CD4-positive, CD25-positive, alpha-beta regulatory T cell (primary cell): ENCODE measurements around the gene ADGRG1. TPM values are rescaled to one million over a fixed set of nuclear protein-coding genes. Genes with fewer than 3 reads are reported as not detected.

Source experiments
- ATAC-seq, 2 donors: fragments of 150-1000 bp; cut with Tn5 transposase; one replicate each; pipeline ENCODE4 v1.10.0; 2021; ENCODE audit warnings: low read depth in 2 of 2, moderate number of reproducible peaks in 2 of 2, moderate library complexity in 1 of 2
- DNase-seq, 3 donors: peaks; one replicate each; pipeline versions ENCODE4 v3.0.0 to v3.0.0-alpha.2; 2012 to 2022; ENCODE audit warnings: mixed read lengths in 1 of 3
- H3K27ac ChIP-seq: one replicate; pipeline ENCODE4 v1.7.0; 2013; ENCODE audit warnings: mild to moderate bottlenecking, low read length; ENCODE audit not compliant: insufficient read depth, poor library complexity, severe bottlenecking
- H3K27me3 ChIP-seq: one replicate; pipeline ENCODE4 v1.7.0; 2013; ENCODE audit warnings: low read length; ENCODE audit not compliant: control insufficient read depth, insufficient read depth
- H3K36me3 ChIP-seq: one replicate; pipeline ENCODE4 v1.7.0; 2013; ENCODE audit warnings: mild to moderate bottlenecking, low read length, moderate library complexity; ENCODE audit not compliant: control insufficient read depth, insufficient read depth
- H3K4me1 ChIP-seq: 2 replicates; pipeline ENCODE4 v1.7.0; 2013; ENCODE audit warnings: mild to moderate bottlenecking, low read length; ENCODE audit not compliant: insufficient read depth, control insufficient read depth, poor library complexity, severe bottlenecking
- H3K4me3 ChIP-seq: one replicate; pipeline ENCODE4 v1.7.0; 2013; ENCODE audit warnings: low read depth, mild to moderate bottlenecking, low read length, moderate library complexity
- H3K9me3 ChIP-seq, 2 experiments: 1 replicate in 1 of 2; 2 replicates in 1 of 2; pipeline ENCODE4 v1.7.0; 2013; ENCODE audit warnings: low read length in 2 of 2, mild to moderate bottlenecking in 1 of 2, moderate library complexity in 1 of 2; ENCODE audit not compliant: control insufficient read depth in 2 of 2
- H3K27ac Mint-ChIP-seq, 3 donors: one replicate each; pipeline ENCODE4 v1.8.0; 2020 to 2022; ENCODE audit warnings: mild to moderate bottlenecking in 3 of 3, mixed read lengths in 3 of 3, moderate library complexity in 2 of 3
- H3K27me3 Mint-ChIP-seq: one replicate; pipeline ENCODE4 v1.8.0; 2022; ENCODE audit warnings: mild to moderate bottlenecking, mixed read lengths
- H3K36me3 Mint-ChIP-seq: one replicate; pipeline ENCODE4 v1.8.0; 2020; ENCODE audit warnings: mixed read lengths
- H3K4me1 Mint-ChIP-seq, 4 donors: one replicate each; pipeline ENCODE4 v1.8.0; 2020 to 2022; ENCODE audit warnings: mixed read lengths in 4 of 4, mild to moderate bottlenecking in 1 of 4
- H3K4me3 Mint-ChIP-seq, 4 donors: one replicate each; pipeline ENCODE4 v1.8.0; 2020 to 2022; ENCODE audit warnings: mild to moderate bottlenecking in 4 of 4, mixed read lengths in 4 of 4, moderate library complexity in 3 of 4
- H3K9me3 Mint-ChIP-seq, 7 donors: one replicate each; pipeline ENCODE4 v1.8.0; 2020 to 2022; ENCODE audit warnings: mixed read lengths in 7 of 7, mild to moderate bottlenecking in 3 of 7, moderate library complexity in 2 of 7
- polyA plus RNA-seq, 4 donors: library from polyadenylated mRNA; unstranded; fragments of 300-500 nt; fragmentation: Illumina TruSeq; gene quantifications; one replicate each; pipeline ENCODE4 v1.2.3, GENCODE V29; 2021
- total RNA-seq: library from RNA; stranded (reverse); gene quantifications from one replicate; pipeline ENCODE4 v1.2.3, GENCODE V29; 2022

ADGRG1 gene
- total and polyA plus RNA-seq, 5 donors from 2014 or later = 0.16 to 1.2 (median 0.41) TPM; not detected in 1

- no peaks in the 10 kb centered on the region for H3K9me3 Mint-ChIP-seq
- H3K4me3 ChIP-seq = no peak overlapping the region
- H3K27ac Mint-ChIP-seq = no peak overlapping the region
- DNase-seq (no peak), ATAC-seq (no peak)
- H3K27me3 Mint-ChIP-seq = peaks cover 31% of the 10 kb centered on the region
- H3K27ac ChIP-seq = no peak overlapping the region
- H3K27me3 ChIP-seq = no peaks in the 10 kb centered on the region
- H3K4me1 ChIP-seq = no peaks in the 10 kb centered on the region
- H3K4me3 Mint-ChIP-seq = no peak overlapping the region
- H3K4me1 Mint-ChIP-seq = peaks cover 0 to 6% (median 3%) of the 10 kb centered on the region in 4 donors
- H3K36me3 ChIP-seq = no peaks in the 10 kb centered on the region
- H3K9me3 ChIP-seq = no peaks in the 10 kb centered on the region
- no peaks in the 10 kb centered on the region for H3K36me3 Mint-ChIP-seq
Measured at GRCh38 chr16:57629516-57630406, 1.3 kb downstream of the ADGRG1 start.

- peak overlapping the region in 2 of 3 donors; percentile 23 to 46 for H3K27ac Mint-ChIP-seq
Measured at GRCh38 chr16:57630407-57630797, 2.0 kb downstream of the ADGRG1 start.

DNA sequence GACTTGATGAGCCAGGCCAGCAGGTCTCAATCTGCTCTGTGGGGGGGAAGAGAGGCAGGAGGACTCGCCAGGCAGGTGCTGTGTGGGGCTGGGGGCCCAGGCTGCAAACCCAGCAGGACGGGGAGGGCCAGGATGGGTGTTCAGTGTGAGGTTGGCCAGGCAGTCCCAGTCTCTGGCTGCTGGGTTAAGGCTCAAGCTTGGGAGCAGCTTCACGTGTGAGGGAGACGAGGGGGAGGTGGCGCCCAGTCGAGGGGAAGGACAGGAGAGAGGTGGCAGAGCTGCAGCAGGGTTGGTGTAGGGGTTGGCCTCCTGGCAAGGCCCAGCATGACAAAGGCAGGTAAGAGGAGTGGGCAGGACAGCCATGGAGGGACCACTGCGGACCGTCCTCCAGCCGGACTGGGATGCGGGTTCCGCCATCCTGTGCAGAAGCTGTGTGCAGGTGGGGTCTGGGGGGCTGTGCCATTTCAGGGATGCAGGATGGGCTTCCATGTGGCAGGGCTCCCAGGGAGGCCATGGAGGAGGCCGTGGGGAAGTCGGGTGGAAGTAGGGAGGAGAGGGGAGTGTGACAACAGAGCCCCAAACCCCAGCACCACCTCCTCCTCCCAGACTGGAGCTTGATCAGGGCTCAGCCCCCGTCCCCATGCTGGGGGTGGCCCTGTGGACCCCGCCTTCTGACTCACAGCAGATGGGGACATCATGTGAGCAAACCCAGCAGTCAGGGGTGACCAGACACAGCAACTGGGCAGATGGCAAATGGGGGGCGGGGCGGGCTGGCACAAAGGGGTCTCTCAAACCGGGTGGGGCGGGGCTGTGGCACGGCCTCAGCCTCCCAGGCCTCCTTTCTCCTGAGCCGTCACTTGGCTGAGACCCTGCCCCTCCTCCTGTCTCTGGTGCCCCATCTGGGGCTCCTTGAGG, 2.8 kb downstream of the ADGRG1 start:
- no peak for DNase-seq
- no peak for ATAC-seq
- peak overlapping the region in 1 of 3 donors; percentile 20 for H3K27ac Mint-ChIP-seq

More at GRCh38 chr16:57630407-57630797, 2.0 kb downstream of the ADGRG1 start:
- Histone ChIP-seq H3K4me1 (no peaks in the 10 kb centered on the region), H3K36me3 (no peaks in the 10 kb centered on the region), H3K4me3 (no peak overlapping the region), H3K27ac (no peak overlapping the region), H3K9me3 (no peaks in the 10 kb centered on the region), H3K27me3 (no peaks in the 10 kb centered on the region)
- ATAC-seq = no peak
- H3K9me3 Mint-ChIP-seq = no peaks in the 10 kb centered on the region
- peaks cover 37% of the 10 kb centered on the region for H3K27me3 Mint-ChIP-seq
- no peak overlapping the region for H3K4me3 Mint-ChIP-seq
- H3K36me3 Mint-ChIP-seq = no peaks in the 10 kb centered on the region
- DNase-seq = no peak
- peaks cover 0 to 6% (median 3%) of the 10 kb centered on the region in 4 donors for H3K4me1 Mint-ChIP-seq

DNA sequence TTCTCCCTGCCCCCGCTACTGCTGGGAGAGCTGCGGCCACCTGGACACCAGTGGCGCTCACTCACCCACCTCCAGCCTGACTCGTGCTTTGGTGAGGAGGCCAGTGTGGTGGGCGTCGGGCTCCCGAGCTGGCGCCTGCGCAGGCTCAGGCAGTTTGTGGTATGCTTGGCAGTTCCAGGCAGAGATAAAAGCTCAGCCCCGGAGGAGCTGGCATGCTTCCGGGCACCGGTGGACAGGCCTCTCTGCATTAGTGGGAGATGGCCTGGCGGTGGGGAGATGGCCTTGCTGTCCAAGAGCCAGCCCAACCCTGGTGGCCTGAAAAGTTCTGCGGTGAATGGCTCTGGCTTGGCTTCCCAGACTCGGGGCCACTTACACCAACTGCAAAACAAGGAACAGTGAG, 4.1 kb downstream of the ADGRG1 start:
- no peak for ATAC-seq
- Histone ChIP-seq H3K27me3 (no peaks in the 10 kb centered on the region), H3K9me3 (no peaks in the 10 kb centered on the region), H3K4me1 (no peaks in the 10 kb centered on the region), H3K27ac (no peak overlapping the region), H3K36me3 (no peaks in the 10 kb centered on the region), H3K4me3 (no peak overlapping the region)
- no peak for DNase-seq
- Mint-ChIP-seq H3K4me3 (no peak overlapping the region), H3K9me3 (no peaks in the 10 kb centered on the region), H3K36me3 (no peaks in the 10 kb centered on the region), H3K4me1 (peaks cover 0 to 6% (median 3%) of the 10 kb centered on the region in 4 donors), H3K27me3 (peaks cover 43% of the 10 kb centered on the region), H3K27ac (no peak overlapping the region)

More for the DNA sequence above, 2.8 kb downstream of the ADGRG1 start:
- Histone ChIP-seq H3K27me3 (no peaks in the 10 kb centered on the region), H3K4me3 (no peak overlapping the region), H3K36me3 (no peaks in the 10 kb centered on the region), H3K9me3 (no peaks in the 10 kb centered on the region), H3K4me1 (no peaks in the 10 kb centered on the region), H3K27ac (no peak overlapping the region)
- H3K4me1 Mint-ChIP-seq = peaks cover 0 to 6% (median 3%) of the 10 kb centered on the region in 4 donors
- H3K4me3 Mint-ChIP-seq = no peak overlapping the region
- no peaks in the 10 kb centered on the region for H3K9me3 Mint-ChIP-seq
- no peaks in the 10 kb centered on the region for H3K36me3 Mint-ChIP-seq
- H3K27me3 Mint-ChIP-seq = peaks cover 35% of the 10 kb centered on the region

- H3K27me3 ChIP-seq = no peaks in the 10 kb centered on the region
- Mint-ChIP-seq H3K4me1 (peaks cover 0 to 6% (median 1%) of the 10 kb centered on the region in 4 donors), H3K27ac (no peak overlapping the region), H3K36me3 (no peaks in the 10 kb centered on the region), H3K27me3 (peaks cover 50% of the 10 kb centered on the region), H3K9me3 (no peaks in the 10 kb centered on the region), H3K4me3 (no peak overlapping the region)
- H3K4me1 ChIP-seq = no peaks in the 10 kb centered on the region
- H3K36me3 ChIP-seq = no peaks in the 10 kb centered on the region
- DNase-seq = no peak
- no peak overlapping the region for H3K27ac ChIP-seq
- no peak overlapping the region for H3K4me3 ChIP-seq
- H3K9me3 ChIP-seq = no peaks in the 10 kb centered on the region
- no peak for ATAC-seq
Measured at GRCh38 chr16:57633383-57634064, 5.1 kb downstream of the ADGRG1 start.

GRCh38 chr16:57634171-57634570, 5.7 kb downstream of the ADGRG1 start:
- Mint-ChIP-seq H3K4me3 (no peak overlapping the region), H3K27ac (no peak overlapping the region)
- ATAC-seq = no peak

DNA sequence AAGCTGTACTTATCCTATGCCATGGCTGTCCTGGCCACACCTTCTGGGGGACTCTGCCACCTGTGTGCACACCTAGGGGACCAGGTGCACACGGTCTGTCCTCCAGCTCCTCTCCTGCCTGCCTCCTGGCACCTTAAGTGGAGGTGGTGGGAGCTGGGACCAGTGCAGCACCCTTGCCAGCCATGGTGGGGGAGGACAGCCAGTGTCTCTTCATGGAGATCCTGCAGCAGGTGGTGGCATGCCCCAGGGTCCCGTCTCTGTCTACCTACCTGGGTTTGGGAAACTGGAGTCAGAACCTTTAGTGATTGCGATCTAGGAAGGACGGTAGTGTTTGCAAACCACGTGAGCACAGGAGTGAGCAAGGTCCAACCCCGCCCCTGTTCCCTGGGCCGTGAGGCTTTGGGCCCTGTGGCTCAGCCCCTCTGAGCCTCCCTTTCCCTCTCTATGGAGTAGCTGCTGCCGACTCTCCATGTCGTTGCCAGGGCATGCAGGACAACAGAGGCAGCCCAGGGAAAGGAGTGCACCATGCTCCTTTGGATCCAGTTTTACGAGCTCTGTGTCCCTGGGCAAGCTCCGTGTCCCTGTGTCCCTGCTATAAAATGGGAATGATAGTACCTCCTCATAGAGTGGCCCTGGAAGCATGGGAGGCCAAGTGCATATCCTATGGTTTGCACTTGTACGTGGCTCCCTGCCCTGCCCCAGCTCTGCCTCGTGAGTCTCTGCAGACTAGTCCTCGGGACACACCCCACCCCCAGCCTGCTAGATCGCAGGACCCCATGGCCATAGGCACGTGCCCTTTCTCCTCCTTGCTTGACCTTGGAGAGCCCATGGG, 7.1 kb downstream of the ADGRG1 start:
- Histone ChIP-seq H3K4me1 (no peaks in the 10 kb centered on the region), H3K27ac (no peak overlapping the region), H3K4me3 (no peak overlapping the region), H3K9me3 (no peaks in the 10 kb centered on the region), H3K36me3 (no peaks in the 10 kb centered on the region), H3K27me3 (no peaks in the 10 kb centered on the region)
- H3K27me3 Mint-ChIP-seq = peaks cover 55% of the 10 kb centered on the region
- DNase-seq = no peak
- H3K36me3 Mint-ChIP-seq = no peaks in the 10 kb centered on the region
- no peak for ATAC-seq
- no peak overlapping the region for H3K27ac Mint-ChIP-seq
- H3K9me3 Mint-ChIP-seq = no peaks in the 10 kb centered on the region
- no peaks in the 10 kb centered on the region for H3K4me1 Mint-ChIP-seq
- no peak overlapping the region for H3K4me3 Mint-ChIP-seq

More at GRCh38 chr16:57634171-57634570, 5.7 kb downstream of the ADGRG1 start:
- Histone ChIP-seq H3K27me3 (no peaks in the 10 kb centered on the region), H3K27ac (no peak overlapping the region), H3K4me1 (no peaks in the 10 kb centered on the region), H3K9me3 (no peaks in the 10 kb centered on the region), H3K36me3 (no peaks in the 10 kb centered on the region), H3K4me3 (no peak overlapping the region)
- Mint-ChIP-seq H3K4me1 (no peaks in the 10 kb centered on the region), H3K27me3 (peaks cover 50% of the 10 kb centered on the region), H3K36me3 (no peaks in the 10 kb centered on the region), H3K9me3 (no peaks in the 10 kb centered on the region)
- no peak for DNase-seq
